Natural killer cell (primary cell): ENCODE data around the gene KMT2B. TPM values are rescaled to one million over a fixed set of nuclear protein-coding genes. Genes with fewer than 3 reads are reported as not detected.

Experiments
- ATAC-seq, 3 donors: fragments of 150-1000 bp in 2 of 3; fragments of 200-7000 bp in 1 of 3; cut with Tn5 transposase; 1 replicate in 1 of 3; 2 replicates in 2 of 3; pipeline ENCODE4 v1.10.0; 2021; ENCODE audit warnings: mild to moderate bottlenecking in 2 of 3, moderate library complexity in 2 of 3
- DNase-seq, 2 donors: peaks; one replicate each; pipeline versions ENCODE4 v3.0.0 to v3.0.0-alpha.2; 2013 to 2021; ENCODE audit warnings: mixed read lengths in 1 of 2
- H3K27ac ChIP-seq: one replicate; pipeline ENCODE4 v1.5.1; 2013; ENCODE audit warnings: mild to moderate bottlenecking, low read length
- H3K27me3 ChIP-seq: one replicate; pipeline ENCODE4 v1.6.1; 2013; ENCODE audit warnings: low read length; ENCODE audit not compliant: control insufficient read depth, insufficient read depth
- H3K36me3 ChIP-seq: one replicate; pipeline ENCODE4 v1.6.1; 2013; ENCODE audit warnings: low read length; ENCODE audit not compliant: control insufficient read depth, insufficient read depth
- H3K4me1 ChIP-seq: one replicate; pipeline ENCODE4 v1.6.1; 2013; ENCODE audit warnings: low read length; ENCODE audit not compliant: control insufficient read depth, insufficient read depth
- H3K4me3 ChIP-seq: one replicate; pipeline ENCODE4 v1.5.1; 2013; ENCODE audit warnings: low read length
- H3K9me3 ChIP-seq: one replicate; pipeline ENCODE4 v1.6.1; 2013; ENCODE audit warnings: low read length; ENCODE audit not compliant: control insufficient read depth, insufficient read depth
- H3K27ac Mint-ChIP-seq, 2 donors: one replicate each; pipeline ENCODE4 v1.8.0; 2022; ENCODE audit warnings: mild to moderate bottlenecking in 2 of 2, mixed read lengths in 2 of 2, moderate library complexity in 1 of 2
- H3K27me3 Mint-ChIP-seq, 2 donors: one replicate each; pipeline ENCODE4 v1.8.0; 2022; ENCODE audit warnings: low read depth in 2 of 2, mixed read lengths in 2 of 2
- H3K36me3 Mint-ChIP-seq: one replicate; pipeline ENCODE4 v1.8.0; 2022; ENCODE audit warnings: mixed read lengths
- H3K4me1 Mint-ChIP-seq, 2 donors: one replicate each; pipeline ENCODE4 v1.8.0; 2022; ENCODE audit warnings: mixed read lengths in 2 of 2
- H3K4me3 Mint-ChIP-seq: one replicate; pipeline ENCODE4 v1.8.0; 2022; ENCODE audit warnings: mild to moderate bottlenecking, moderate library complexity, mixed read lengths
- H3K9me3 Mint-ChIP-seq, 2 donors: one replicate each; pipeline ENCODE4 v1.8.0; 2022; ENCODE audit warnings: mixed read lengths in 2 of 2
- CTCF ChIP-seq: fragments of 200-600 bp; IDR thresholded peaks from one replicate; pipeline ENCODE4 v1.8.0; 2022; ENCODE audit warnings: antibody characterized with exemption
- WGBS: methylation state at CpG from one replicate; pipeline ENCODE4 v1.1.7; 2013; ENCODE audit warnings: missing lambda C conversion rate; ENCODE audit not compliant: insufficient coverage; 5-methylcytosine and 5-hydroxymethylcytosine counted together
- intact Hi-C: fragments of 100-400 bp; cut with micrococcal nuclease; formaldehyde crosslinking; loops from one replicate; pipeline ENCODE4 v1.14.2; 2022
- total RNA-seq, 4 donors: library from RNA; stranded (reverse); fragments of 120-200 nt in 1 of 4; gene quantifications; one replicate each; pipeline versions ENCODE4 v1.2.3 to v1.2.4, GENCODE V29; 2013 to 2022

The KMT2B gene
- total RNA-seq, 3 donors from 2014 or later (not counting 1 experiment from before 2014, with no cell fraction given) = 60.8 to 70.9 (median 70.7) TPM

GRCh38 chr19:35752746-35753350 lies 35.0 kb downstream of the KMT2B start:
- Histone ChIP-seq H3K4me3 (no peak overlapping the region), H3K9me3 (no peaks in the 10 kb centered on the region), H3K36me3 (peaks cover 24% of the 10 kb centered on the region), H3K4me1 (peaks cover 35% of the 10 kb centered on the region), H3K27me3 (no peaks in the 10 kb centered on the region), H3K27ac (no peak overlapping the region)
- Mint-ChIP-seq H3K36me3 (no peaks in the 10 kb centered on the region), H3K4me1 (peaks cover 26 to 40% of the 10 kb centered on the region in 2 donors), H3K27me3 (peaks cover 0 to 17% of the 10 kb centered on the region in 2 donors), H3K9me3 (no peaks in the 10 kb centered on the region), H3K4me3 (no peak overlapping the region), H3K27ac (no peak overlapping the region)
- WGBS = 96% methylated on average over 15 of the region's 20 CpGs
- ATAC-seq = no peak
- intact Hi-C loops = no loop called here
- TF ChIP-seq CTCF = no peak
- no peak for DNase-seq

- H3K36me3 Mint-ChIP-seq = no peaks in the 10 kb centered on the region
- no peak for TF ChIP-seq CTCF
- no peak for DNase-seq
- peaks cover 25 to 41% of the 10 kb centered on the region in 2 donors for H3K4me1 Mint-ChIP-seq
- Histone ChIP-seq H3K27me3 (no peaks in the 10 kb centered on the region), H3K4me3 (no peak overlapping the region), H3K9me3 (no peaks in the 10 kb centered on the region), H3K4me1 (peaks cover 34% of the 10 kb centered on the region), H3K27ac (no peak overlapping the region), H3K36me3 (peaks cover 24% of the 10 kb centered on the region)
- intact Hi-C loops = no loop called here
- whole genome bisulfite sequencing = 96% methylated on average over 20 of the region's 20 CpGs
- ATAC-seq = no peak
- no peak overlapping the region for H3K4me3 Mint-ChIP-seq
- H3K27ac Mint-ChIP-seq = no peak overlapping the region
- H3K9me3 Mint-ChIP-seq = no peaks in the 10 kb centered on the region
- H3K27me3 Mint-ChIP-seq = peaks cover 0 to 18% of the 10 kb centered on the region in 2 donors
These were observed 36.0 kb downstream of the KMT2B start for GRCh38 chr19:35753634-35754369.

- no peaks in the 10 kb centered on the region for H3K9me3 ChIP-seq
- H3K36me3 Mint-ChIP-seq = no peaks in the 10 kb centered on the region
- H3K36me3 ChIP-seq = peaks cover 24% of the 10 kb centered on the region
- intact Hi-C loops = loop anchor here (5.0 kb wide), 1 partner anchor 112 kb away; the partner anchor contains the start of gene ETV2
- TF ChIP-seq CTCF = no peak
- H3K4me1 Mint-ChIP-seq = peaks cover 29 to 41% of the 10 kb centered on the region in 2 donors
- H3K4me3 Mint-ChIP-seq = peak overlapping the region; percentile 37
- H3K4me3 ChIP-seq = no peak overlapping the region
- ATAC-seq = no peak
- DNase-seq = no peak
- no peaks in the 10 kb centered on the region for H3K27me3 ChIP-seq
- no peaks in the 10 kb centered on the region for H3K9me3 Mint-ChIP-seq
- peaks cover 0 to 18% of the 10 kb centered on the region in 2 donors for H3K27me3 Mint-ChIP-seq
- H3K27ac ChIP-seq = no peak overlapping the region
- 93% methylated on average over 13 of the region's 13 CpGs for WGBS
- H3K4me1 ChIP-seq = peaks cover 34% of the 10 kb centered on the region
- H3K27ac Mint-ChIP-seq = no peak overlapping the region
These were observed 36.7 kb downstream of the KMT2B start for GRCh38 chr19:35754370-35755130.
